ENCODE results near the gene FUT4.
"Not testable (repeated sequence)": the region's sequence is repeated elsewhere in the genome, so short reads cannot be mapped to it uniquely, and the experiment has no call there.

FUT4 gene

GRCh38 chr11:94543695-94544645 is at the start of gene FUT4:
FUT4 (plus strand) TSS chr11:94543921; CDS start chr11:94544134, 213 bp downstream.
- H3K4me1 ChIP-seq, result peaks cover 15% of the 10 kb centered on the region
- H3K9me3 ChIP-seq, result no peaks in the 10 kb centered on the region
- peak within 1 kb of the TSS; percentile 48 for H3K4me3 ChIP-seq
- peak; percentile 80 to 90 for DNase-seq (ENCODE audit: low spot score in 2 of 2)
- H3K36me3 ChIP-seq (replicated peaks), result no peaks in the 10 kb centered on the region; the same call in none of the 2 replicates
- in situ Hi-C loops (cut with MboI; ENCODE audit: low sequenced_read_pairs), result no loop called here
- H3K27me3 ChIP-seq (ENCODE audit: low read depth), result no peaks in the 10 kb centered on the region

GRCh38 chr11:94494126-94494680 is 49.5 kb upstream of the FUT4 start:
- Histone ChIP-seq H3K4me1 (peaks cover 5% of the 10 kb centered on the region; the same call in 1 of the 2 replicates), H3K9me3 (no peaks in the 10 kb centered on the region), H3K4me3 (peak overlapping the region; percentile 81), H3K27me3 (ENCODE audit: low read depth) (no peaks in the 10 kb centered on the region), H3K36me3 (replicated peaks) (peaks cover 20% of the 10 kb centered on the region)
- no peak for DNase-seq (ENCODE audit: low spot score in 2 of 2)
- in situ Hi-C loops (cut with MboI; ENCODE audit: low sequenced_read_pairs), result no loop called here

- H3K9me3 ChIP-seq, result no peaks in the 10 kb centered on the region
- H3K4me3 ChIP-seq, result no peak overlapping the region
- peaks cover 17% of the 10 kb centered on the region for H3K36me3 ChIP-seq (replicated peaks)
- H3K4me1 ChIP-seq, result peaks cover 5% of the 10 kb centered on the region; the same call in 1 of the 2 replicates
- peak; percentile 63 to 66 for DNase-seq (ENCODE audit: low spot score in 2 of 2)
- H3K27me3 ChIP-seq (ENCODE audit: low read depth), result no peaks in the 10 kb centered on the region
- in situ Hi-C loops (cut with MboI; ENCODE audit: low sequenced_read_pairs), result loop anchor here (25.0 kb wide), 1 partner anchor 613 kb away; no protein-coding TSS in a partner anchor
Measured at GRCh38 chr11:94500181-94500580, 43.5 kb upstream of the FUT4 start.

GRCh38 chr11:94501522-94501921 is 42.2 kb upstream of the FUT4 start:
- no peak overlapping the region for H3K4me3 ChIP-seq
- DNase-seq (ENCODE audit: low spot score in 2 of 2), result no peak
- in situ Hi-C loops (cut with MboI; ENCODE audit: low sequenced_read_pairs), result loop anchor here (25.0 kb wide), 1 partner anchor 614 kb away; no protein-coding TSS in a partner anchor
- H3K4me1 ChIP-seq, result peaks cover 5% of the 10 kb centered on the region; the same call in 1 of the 2 replicates
- no peaks in the 10 kb centered on the region for H3K27me3 ChIP-seq (ENCODE audit: low read depth)
- peaks cover 17% of the 10 kb centered on the region for H3K36me3 ChIP-seq (replicated peaks)
- no peaks in the 10 kb centered on the region for H3K9me3 ChIP-seq

- peaks cover 2% of the 10 kb centered on the region for H3K36me3 ChIP-seq (replicated peaks)
- peaks cover 3% of the 10 kb centered on the region; the same call in 1 of the 2 replicates for H3K27me3 ChIP-seq (ENCODE audit: low read depth)
- no peak overlapping the region for H3K4me3 ChIP-seq
- peak in 1 of 2 experiments; percentile 50 for DNase-seq (ENCODE audit: low spot score in 2 of 2)
- in situ Hi-C loops (cut with MboI; ENCODE audit: low sequenced_read_pairs), result loop anchor here (25.0 kb wide), 1 partner anchor 617 kb away; no protein-coding TSS in a partner anchor
- peaks cover 5% of the 10 kb centered on the region; the same call in 1 of the 2 replicates for H3K4me1 ChIP-seq
- no peaks in the 10 kb centered on the region for H3K9me3 ChIP-seq
Measured at GRCh38 chr11:94504689-94505293, 38.9 kb upstream of the FUT4 start.

- in situ Hi-C loops (cut with MboI; ENCODE audit: low sequenced_read_pairs), result loop anchor here (25.0 kb wide), 1 partner anchor 619 kb away; no protein-coding TSS in a partner anchor
- H3K27me3 ChIP-seq (ENCODE audit: low read depth); H3K9me3 ChIP-seq; H3K36me3 ChIP-seq (replicated peaks); H3K4me3 ChIP-seq; DNase-seq (ENCODE audit: low spot score in 2 of 2); H3K4me1 ChIP-seq: not testable (repeated sequence)
Measured at GRCh38 chr11:94506513-94506912, 37.2 kb upstream of the FUT4 start.

- Histone ChIP-seq H3K9me3 (no peaks in the 10 kb centered on the region), H3K4me1 (no peaks in the 10 kb centered on the region), H3K27me3 (ENCODE audit: low read depth) (peaks cover 3% of the 10 kb centered on the region; the same call in 1 of the 2 replicates), H3K36me3 (replicated peaks) (no peaks in the 10 kb centered on the region), H3K4me3 (no peak overlapping the region)
- no peak for DNase-seq (ENCODE audit: low spot score in 2 of 2)
- in situ Hi-C loops (cut with MboI; ENCODE audit: low sequenced_read_pairs), result loop anchor here (25.0 kb wide), 1 partner anchor 620 kb away; no protein-coding TSS in a partner anchor
Measured at GRCh38 chr11:94507485-94507884, 36.2 kb upstream of the FUT4 start.

- Histone ChIP-seq H3K4me3 (peak within 1 kb of the TSS; percentile 25), H3K27me3 (ENCODE audit: low read depth) (peaks cover 19% of the 10 kb centered on the region), H3K4me1 (no peaks in the 10 kb centered on the region), H3K36me3 (replicated peaks) (no peaks in the 10 kb centered on the region), H3K9me3 (no peaks in the 10 kb centered on the region)
- DNase-seq (ENCODE audit: low spot score in 2 of 2), result peak in 1 of 2 experiments; percentile 76
- in situ Hi-C loops (cut with MboI; ENCODE audit: low sequenced_read_pairs), result loop anchor here (25.0 kb wide), 1 partner anchor 625 kb away; no protein-coding TSS in a partner anchor
Measured at GRCh38 chr11:94511932-94512781, 31.6 kb upstream of the FUT4 start, which contains the start of gene C11orf97. C11orf97 (plus strand) TSS chr11:94512461; CDS start chr11:94512529, 68 bp downstream.

- H3K4me1 ChIP-seq, result no peaks in the 10 kb centered on the region
- H3K36me3 ChIP-seq (replicated peaks), result no peaks in the 10 kb centered on the region
- H3K4me3 ChIP-seq, result no peak overlapping the region
- no peak for DNase-seq (ENCODE audit: low spot score in 2 of 2)
- no peaks in the 10 kb centered on the region for H3K9me3 ChIP-seq
- in situ Hi-C loops (cut with MboI; ENCODE audit: low sequenced_read_pairs), result loop anchor here (25.0 kb wide), 1 partner anchor 626 kb away; no protein-coding TSS in a partner anchor
- peaks cover 21% of the 10 kb centered on the region for H3K27me3 ChIP-seq (ENCODE audit: low read depth)
Measured at GRCh38 chr11:94513091-94513490, 30.6 kb upstream of the FUT4 start.

GRCh38 chr11:94515398-94515797 is 28.3 kb upstream of the FUT4 start:
- no peaks in the 10 kb centered on the region for H3K9me3 ChIP-seq
- peaks cover 18% of the 10 kb centered on the region for H3K27me3 ChIP-seq (ENCODE audit: low read depth)
- DNase-seq (ENCODE audit: low spot score in 2 of 2), result no peak
- in situ Hi-C loops (cut with MboI; ENCODE audit: low sequenced_read_pairs), result loop anchor here (25.0 kb wide), 1 partner anchor 628 kb away; no protein-coding TSS in a partner anchor
- no peaks in the 10 kb centered on the region for H3K36me3 ChIP-seq (replicated peaks)
- no peaks in the 10 kb centered on the region for H3K4me1 ChIP-seq
- no peak overlapping the region for H3K4me3 ChIP-seq

- Histone ChIP-seq H3K4me3 (no peak overlapping the region), H3K4me1 (no peaks in the 10 kb centered on the region), H3K27me3 (ENCODE audit: low read depth) (peaks cover 18% of the 10 kb centered on the region), H3K9me3 (no peaks in the 10 kb centered on the region), H3K36me3 (replicated peaks) (no peaks in the 10 kb centered on the region)
- in situ Hi-C loops (cut with MboI; ENCODE audit: low sequenced_read_pairs), result loop anchor here (25.0 kb wide), 1 partner anchor 629 kb away; no protein-coding TSS in a partner anchor
- no peak for DNase-seq (ENCODE audit: low spot score in 2 of 2)
Measured at GRCh38 chr11:94516725-94517124, 27.0 kb upstream of the FUT4 start.

GRCh38 chr11:94518300-94518699 is 25.4 kb upstream of the FUT4 start:
- Histone ChIP-seq H3K9me3 (no peaks in the 10 kb centered on the region), H3K4me3 (no peak overlapping the region), H3K4me1 (no peaks in the 10 kb centered on the region), H3K27me3 (ENCODE audit: low read depth) (peaks cover 18% of the 10 kb centered on the region), H3K36me3 (replicated peaks) (no peaks in the 10 kb centered on the region)
- no peak for DNase-seq (ENCODE audit: low spot score in 2 of 2)
- in situ Hi-C loops (cut with MboI; ENCODE audit: low sequenced_read_pairs), result loop anchor here (25.0 kb wide), 1 partner anchor 631 kb away; no protein-coding TSS in a partner anchor
